ENCODE data around the gene KLK8. TPM values are rescaled to one million over a fixed set of nuclear protein-coding genes. Genes with fewer than 3 reads are reported as not detected.

KLK8 gene, protein sequence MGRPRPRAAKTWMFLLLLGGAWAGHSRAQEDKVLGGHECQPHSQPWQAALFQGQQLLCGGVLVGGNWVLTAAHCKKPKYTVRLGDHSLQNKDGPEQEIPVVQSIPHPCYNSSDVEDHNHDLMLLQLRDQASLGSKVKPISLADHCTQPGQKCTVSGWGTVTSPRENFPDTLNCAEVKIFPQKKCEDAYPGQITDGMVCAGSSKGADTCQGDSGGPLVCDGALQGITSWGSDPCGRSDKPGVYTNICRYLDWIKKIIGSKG
- total RNA-seq, result under 0.01 TPM in 1 of 2 replicates, not detected in the other

DNA sequence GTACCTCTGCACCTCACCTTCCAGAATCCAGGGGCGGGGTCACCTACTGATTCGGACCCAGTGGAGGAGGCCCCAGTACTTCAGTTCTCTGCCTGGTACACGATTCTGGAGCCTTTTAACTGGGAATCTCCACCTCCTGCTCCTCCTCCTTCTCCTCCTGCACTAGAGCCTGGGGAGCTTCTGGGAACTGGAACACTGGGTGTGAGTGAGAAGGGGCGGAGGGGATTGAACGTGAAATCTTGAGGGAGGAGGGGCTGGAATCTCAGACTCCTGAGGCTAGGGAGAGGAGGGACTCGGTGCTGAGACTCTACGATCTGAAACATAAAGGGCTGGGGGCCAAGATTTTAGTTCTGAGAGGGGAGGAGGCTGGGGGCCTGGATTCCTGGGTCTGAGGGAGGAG, at the start of gene KLK8:
KLK8 (minus strand) TSS at position 90 of the 400 bp plus-strand sequence. CDS start 437 bp downstream, outside the sequence.

DNA sequence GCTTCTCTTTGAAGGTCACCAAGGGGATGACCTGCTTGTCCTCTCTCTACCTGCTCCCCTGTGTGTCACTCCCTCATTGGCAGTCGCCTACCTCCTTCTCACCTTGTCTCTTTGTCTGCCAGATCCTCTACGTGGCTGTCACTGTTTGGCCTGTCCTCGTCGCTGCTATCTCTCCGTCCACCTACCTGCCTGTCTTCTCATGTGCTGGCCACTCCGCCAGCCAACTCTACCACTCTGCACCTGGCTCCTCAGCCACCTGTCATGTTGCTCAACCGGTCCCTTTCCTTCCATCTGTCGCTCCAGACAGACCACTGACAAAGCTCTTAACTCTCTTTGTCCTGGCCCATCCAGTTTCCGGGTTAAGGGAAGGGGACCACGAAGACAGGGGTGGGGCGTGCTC, 33.3 kb upstream of the KLK8 start, which contains the start of gene KLK12:
KLK12 (minus strand) TSS at position 299 of the 400 bp plus-strand sequence. CDS start 381 bp downstream, outside the sequence.

DNA sequence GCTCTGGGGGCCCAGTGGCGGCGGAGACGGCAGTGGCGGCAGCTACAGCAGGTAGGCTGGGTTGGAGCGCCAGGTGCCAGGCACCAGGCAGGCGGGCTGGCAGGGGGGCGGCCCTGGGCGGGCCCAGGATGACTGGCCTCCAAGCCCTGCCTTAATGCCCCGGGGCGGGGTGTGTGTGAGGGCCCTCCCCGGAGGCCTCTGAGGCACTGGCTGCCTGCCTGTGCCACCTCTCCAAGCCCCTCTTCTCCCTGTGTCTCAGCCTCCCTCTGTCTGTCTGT, 25.1 kb upstream of the KLK8 start, which contains the start of gene KLK11:
KLK11 (minus strand) TSS at position 63 of the 278 bp plus-strand sequence. CDS start 985 bp downstream, outside the sequence.

DNA sequence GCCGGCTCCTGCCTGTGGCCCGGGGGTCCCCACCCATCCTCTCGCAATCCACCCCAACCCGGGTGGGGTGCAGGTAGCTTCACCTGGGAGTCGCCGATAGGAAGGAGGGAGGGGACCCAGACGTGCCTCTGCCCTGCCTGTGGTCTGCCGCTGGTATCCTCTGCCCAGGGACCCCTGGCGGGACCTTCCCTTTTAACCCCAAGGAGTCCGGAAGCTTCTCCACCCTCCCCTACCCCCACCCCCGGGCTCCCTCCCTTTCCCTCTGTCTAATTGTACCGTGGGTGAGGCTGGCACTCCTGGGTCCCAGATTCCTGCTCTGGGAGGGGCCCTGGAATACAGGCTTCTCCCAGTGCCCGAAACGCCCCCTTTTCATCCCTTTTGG, 18.1 kb upstream of the KLK8 start, which contains the start of gene KLK10:
KLK10 (minus strand) TSS at position 166 of the 382 bp plus-strand sequence. CDS start 579 bp downstream, outside the sequence.

DNA sequence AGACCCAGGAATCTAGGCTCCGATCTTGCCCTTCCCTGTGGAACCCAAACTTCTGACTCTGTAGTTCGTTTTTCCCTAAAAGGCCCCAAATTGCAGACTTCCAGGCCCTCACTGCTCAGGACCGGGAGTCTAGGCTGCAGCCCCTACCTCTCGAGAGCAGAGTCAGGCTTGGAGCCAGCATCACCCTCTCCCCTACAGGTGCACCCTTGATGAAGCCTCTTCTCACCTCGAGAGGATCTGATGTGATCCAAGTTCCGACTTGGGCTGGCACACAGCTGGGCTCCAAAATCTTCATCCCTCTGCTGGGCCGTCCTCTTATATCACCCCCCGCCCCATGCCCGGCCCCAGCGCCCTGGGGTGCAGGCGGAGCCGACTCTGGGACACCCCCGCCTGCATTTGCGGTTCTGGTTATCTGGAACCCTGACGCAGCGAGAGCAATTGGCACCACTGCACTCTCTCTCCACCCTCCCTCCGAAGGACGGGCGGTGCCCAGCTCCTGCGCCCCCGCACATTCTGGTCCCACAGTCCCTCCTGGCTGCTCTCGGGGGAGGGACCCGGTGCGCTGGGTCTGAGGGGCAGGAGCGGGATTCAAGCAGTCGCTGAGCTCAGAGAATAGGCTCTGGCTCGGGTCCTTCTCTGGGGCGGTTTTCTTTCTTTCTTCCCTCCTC, 17.6 kb downstream of the KLK8 start, which contains the start of gene KLK7:
KLK7 (minus strand) TSS at position 293 of the 668 bp plus-strand sequence. CDS start 1,518 bp downstream, outside the sequence.

DNA sequence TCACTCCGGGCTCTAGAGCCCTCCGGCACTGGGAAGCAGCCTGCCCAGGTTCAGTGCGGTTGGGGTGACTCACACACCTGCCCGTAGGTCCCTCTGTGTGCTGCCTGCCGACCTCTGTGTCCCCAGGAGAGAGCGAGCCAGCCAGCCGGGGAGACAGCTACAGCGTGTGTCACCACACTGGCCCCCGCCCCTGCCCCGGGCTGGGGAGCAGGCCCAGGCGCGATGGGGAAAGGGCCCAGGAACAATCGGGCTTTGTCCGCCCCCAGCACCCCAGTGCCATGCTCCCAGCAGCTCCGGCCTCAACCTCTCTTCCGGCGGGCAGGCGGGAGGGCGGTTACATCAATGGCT, 32.0 kb downstream of the KLK8 start, which contains the start of gene KLK6:
KLK6 (minus strand) TSS at position 179 of the 348 bp plus-strand sequence. CDS start 1,487 bp downstream, outside the sequence.

DNA sequence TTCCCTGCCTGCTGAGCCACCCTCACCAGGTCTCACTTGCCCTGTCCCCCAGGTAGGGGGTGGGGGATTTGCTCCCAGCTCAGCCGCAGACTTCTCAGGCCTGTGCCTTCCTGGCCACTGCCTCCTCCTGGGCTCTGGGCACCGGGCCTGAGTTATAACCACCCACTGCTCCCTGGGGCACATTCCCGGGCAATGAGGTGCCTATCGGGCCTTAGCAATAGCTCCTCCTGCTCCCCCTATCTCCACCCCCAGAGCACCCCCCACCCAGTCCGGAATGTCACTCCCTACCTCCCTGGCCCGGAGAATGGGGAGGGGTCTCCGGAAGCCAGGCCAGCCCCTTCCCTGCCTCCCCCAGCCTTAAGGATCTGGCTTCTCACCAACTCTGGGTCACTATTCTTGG, 48.5 kb downstream of the KLK8 start, which contains the start of gene KLK5:
KLK5 (minus strand) TSS at position 129 of the 400 bp plus-strand sequence. CDS start 381 bp downstream, outside the sequence.

Other genes with a start within 250 kb of the KLK8 start
- not detected in 2 replicates for gene GPR32, start 231.1 kb downstream of the KLK8 start, total RNA-seq
- gene ACP4, start 211.2 kb downstream of the KLK8 start, total RNA-seq, result not detected in 2 replicates
- gene KLK1, start 177.8 kb downstream of the KLK8 start, total RNA-seq, result not detected in 2 replicates
- not detected in 2 replicates for gene KLK15, start 168.0 kb downstream of the KLK8 start, total RNA-seq
- 0.16 TPM in 1 of 2 replicates, not detected in the other for gene KLK3, start 146.7 kb downstream of the KLK8 start, total RNA-seq
- gene KLK2, start 128.2 kb downstream of the KLK8 start, total RNA-seq, result not detected in 2 replicates
- gene KLK4, start 90.2 kb downstream of the KLK8 start, total RNA-seq, result not detected in 2 replicates
- not detected in 2 replicates for gene KLK5, start 48.6 kb downstream of the KLK8 start, total RNA-seq
- gene KLK6, start 32.0 kb downstream of the KLK8 start, total RNA-seq, result not detected in 2 replicates
- gene KLK7, start 17.7 kb downstream of the KLK8 start, total RNA-seq, result not detected in 2 replicates
- gene KLK10, start 18.1 kb upstream of the KLK8 start, total RNA-seq, result 2.3 TPM in 1 of 2 replicates, not detected in the other
- not detected in 2 replicates for gene KLK11, start 25.0 kb upstream of the KLK8 start, total RNA-seq
- not detected in 2 replicates for gene KLK12, start 33.4 kb upstream of the KLK8 start, total RNA-seq
- gene KLK13, start 63.5 kb upstream of the KLK8 start, total RNA-seq, result not detected in 2 replicates
- gene KLK14, start 81.3 kb upstream of the KLK8 start, total RNA-seq, result not detected in 2 replicates
- 3.9 and 5.4 TPM in 2 replicates for gene CTU1, start 106.8 kb upstream of the KLK8 start, total RNA-seq
- gene SIGLEC9, start 123.3 kb upstream of the KLK8 start, total RNA-seq, result 0.06 TPM in 1 of 2 replicates, not detected in the other
- gene SIGLEC7, start 140.7 kb upstream of the KLK8 start, total RNA-seq, result not detected in 2 replicates
- not detected in 2 replicates for gene CD33, start 223.5 kb upstream of the KLK8 start, total RNA-seq
- not detected in 2 replicates for gene SIGLECL1, start 249.5 kb upstream of the KLK8 start, total RNA-seq

All from bladder microvascular endothelial cell (primary cell).